K562 (cell line): ENCODE data around the gene GNG7. TPM values are rescaled to one million over a fixed set of nuclear protein-coding genes. Genes with fewer than 3 reads are reported as not detected.

Experiments used
- ATAC-seq: fragments of 200-7000 bp; cut with Tn5 transposase; 3 replicates; pipeline ENCODE4 v1.9.1; 2020; ENCODE audit warnings: moderate library complexity
- BruUV-seq: library from RNA; stranded (reverse); fragments of 400-500 nt; replicated peaks from 2 replicates; lab custom pipeline; 2021; lab: Mats Ljungman, UMichigan
- CTCF ChIA-PET: fragments of 300-600 bp; formaldehyde crosslinking; extraction: SDS; loops from one replicate; lab custom pipeline; 2021; ENCODE audit warnings: low intra/inter-chr PET ratio; lab: Yijun Ruan, JAX
- POLR2A ChIA-PET: fragments of 300-600, 350-650 bp; sonication (Branson Sonifier 250); formaldehyde crosslinking; extraction: SDS; loops from one replicate; lab custom pipeline; 2021; ENCODE audit warnings: antibody characterized with exemption, inconsistent platforms; lab: Yijun Ruan, JAX
- DNase-seq, 4 experiments: peaks; one replicate each; pipeline versions ENCODE4 v3.0.0 to v3.0.0-alpha.2; 2011 to 2018; ENCODE audit warnings: low spot score in 3 of 4, mixed read lengths in 3 of 4; ENCODE audit errors: extremely low read depth in 1 of 4
- FAIRE-seq: peaks from 2 replicates; lab custom pipeline; 2011; peaks lifted over from hg19 to GRCh38; lab: Jason Lieb, UNC
- H2AFZ ChIP-seq: 2 replicates; pipeline ENCODE4 v1.6.0; 2011; ENCODE audit warnings: low read depth, low read length, control low read depth, inconsistent platforms
- H3K27ac ChIP-seq: fragments of 200-600 bp; 3 replicates; pipeline ENCODE4 v1.8.0; 2011; ENCODE audit warnings: low read depth, mild to moderate bottlenecking, control low read depth, inconsistent platforms, low read length, moderate library complexity, mixed read lengths; ENCODE audit errors: extremely low read depth
- H3K27me3 ChIP-seq, 2 experiments: fragments of 300-600 bp in 1 of 2; 2 replicates in 1 of 2; 3 replicates in 1 of 2; pipeline versions ENCODE4 v1.6.0 to v1.8.0; 2011; ENCODE audit warnings: inconsistent platforms in 2 of 2, low read length in 2 of 2, mild to moderate bottlenecking in 1 of 2, mixed read lengths in 1 of 2, moderate library complexity in 1 of 2; ENCODE audit not compliant: control insufficient read depth in 2 of 2, insufficient read depth in 2 of 2
- H3K36me3 ChIP-seq: fragments of 300-600 bp; 3 replicates; pipeline ENCODE4 v1.8.0; 2011; ENCODE audit warnings: mild to moderate bottlenecking, low read length, inconsistent platforms; ENCODE audit not compliant: control insufficient read depth, insufficient read depth
- H3K4me1 ChIP-seq, 2 experiments: fragments of 200-600 bp in 1 of 2; replicated peaks in 1 of 2; 2 replicates in 1 of 2; 3 replicates in 1 of 2; pipeline versions ENCODE4 v1.5.1 to v1.8.0; 2011; ENCODE audit warnings: inconsistent platforms in 2 of 2, low read length in 2 of 2, mild to moderate bottlenecking in 1 of 2, mixed read lengths in 1 of 2, moderate library complexity in 1 of 2; ENCODE audit not compliant: control insufficient read depth in 2 of 2, insufficient read depth in 2 of 2
- H3K4me2 ChIP-seq: 2 replicates; pipeline ENCODE4 v1.6.1; 2011; ENCODE audit warnings: low read length, control low read depth, inconsistent platforms, mixed read lengths; ENCODE audit not compliant: insufficient read depth
- H3K4me3 ChIP-seq: fragments of 200-600 bp; sonication (generic), shearing (Covaris generic); 2 replicates; pipeline ENCODE4 v1.5.1; 2016; ENCODE audit warnings: control low read depth, inconsistent platforms
- H3K79me2 ChIP-seq: fragments of 200-600 bp; 3 replicates; pipeline ENCODE4 v1.8.0; 2011; ENCODE audit warnings: low read length, inconsistent platforms; ENCODE audit not compliant: control insufficient read depth, insufficient read depth
- H3K9ac ChIP-seq, 2 experiments: 2 replicates each; pipeline versions ENCODE4 v1.6.0 to v1.6.1; 2011; ENCODE audit warnings: low read depth in 2 of 2, low read length in 2 of 2, control low read depth in 1 of 2, inconsistent platforms in 1 of 2, mild to moderate bottlenecking in 1 of 2, mixed read lengths in 1 of 2; ENCODE audit not compliant: insufficient read depth in 1 of 2
- H3K9me1 ChIP-seq: one replicate; pipeline ENCODE4 v1.6.0; 2011; ENCODE audit warnings: inconsistent platforms, mild to moderate bottlenecking, low read length, moderate library complexity; ENCODE audit not compliant: control insufficient read depth, insufficient read depth
- H3K9me3 ChIP-seq: replicated peaks from 2 replicates; pipeline ENCODE4 v1.5.1; 2011; ENCODE audit warnings: low read depth, low read length, inconsistent platforms; ENCODE audit not compliant: control insufficient read depth, insufficient read depth
- H4K20me1 ChIP-seq: replicated peaks from 2 replicates; pipeline ENCODE4 v1.6.1; 2011; ENCODE audit warnings: low read length, inconsistent platforms, mixed read lengths; ENCODE audit not compliant: control insufficient read depth, insufficient read depth
- CBX8 ChIP-seq: fragments of 200-600 bp; sonication (generic); IDR thresholded peaks from 2 replicates; pipeline ENCODE4 v1.6.1; 2012; ENCODE audit warnings: borderline replicate concordance, mixed run types, low read depth, mild to moderate bottlenecking, moderate library complexity, mixed read lengths, low read length, control low read depth, inconsistent platforms; ENCODE audit not compliant: poor library complexity, severe bottlenecking; ENCODE audit errors: extremely low read depth
- FIP1L1 ChIP-seq: fragments of 200-400 bp; formaldehyde crosslinking; IDR thresholded peaks from 2 replicates; pipeline ENCODE4 v1.6.1; 2018; ENCODE audit warnings: mild to moderate bottlenecking, low read depth, low read length; ENCODE audit not compliant: poor library complexity, severe bottlenecking
- KLF1 ChIP-seq: fragments of 450-650 bp; IDR thresholded peaks from 2 replicates; pipeline ENCODE4 v1.6.1; 2016; ENCODE audit warnings: missing genetic modification characterization, missing compliant biosample characterization
- LEF1 ChIP-seq: fragments of 450-650 bp; IDR thresholded peaks from 2 replicates; pipeline ENCODE4 v1.6.1; 2016; ENCODE audit warnings: mild to moderate bottlenecking
- POU5F1 ChIP-seq: fragments of 150-350 bp; IDR thresholded peaks from 2 replicates; pipeline ENCODE4 v1.6.1; 2014; ENCODE audit warnings: borderline replicate concordance, low read length, low read depth, mild to moderate bottlenecking; ENCODE audit not compliant: partially characterized antibody
- ZFP91 ChIP-seq: sonication (generic); formaldehyde crosslinking; IDR thresholded peaks from 2 replicates; pipeline ENCODE4 v1.8.0; 2022; ENCODE audit warnings: mild to moderate bottlenecking, missing genetic modification reagents
- WGBS: fragments of 100-300 bp; shearing (Covaris generic); methylation state at CpG from one replicate; pipeline ENCODE4 v1.1.6; 2016; ENCODE audit warnings: low coverage, mixed read lengths; ENCODE audit not compliant: insufficient coverage; ENCODE audit errors: missing lambda C conversion rate; 5-methylcytosine and 5-hydroxymethylcytosine counted together
- in situ Hi-C: fragments of 300-500 bp; cut with MboI; formaldehyde crosslinking; loops from 4 replicates; pipeline ENCODE4 v1.15.0; 2018; ENCODE audit warnings: inconsistent platforms, mixed read lengths
- intact Hi-C: fragments of 100-400 bp; cut with micrococcal nuclease; formaldehyde crosslinking; loops from 2 replicates; pipeline ENCODE4 v1.14.2; 2022
- polyA plus RNA-seq, 8 experiments: library from polyadenylated mRNA; depleted of rRNA in 4 of 8; stranded (reverse) in 5 of 8; unstranded in 3 of 8; fragments of >200 nt; fragmentation: Nextera tagmentation in 2 of 8; fragmentation: Illumina TruSeq in 1 of 8; extraction: Ambion mirVana in 2 of 8; extraction: Trizol in 1 of 8; gene quantifications; 2 replicates each; pipeline versions ENCODE4 v1.2.1 to v1.2.3, GENCODE V29; 2011 to 2014; ENCODE audit warnings: inconsistent platforms in 1 of 8, missing spikeins in 1 of 8
- total RNA-seq, 7 experiments: library from RNA; depleted of rRNA in 6 of 7; stranded (reverse); fragments of >200 nt in 6 of 7; fragmentation: Illumina TruSeq in 2 of 7; extraction: Trizol in 2 of 7; gene quantifications; 2 replicates each; pipeline versions ENCODE4 v1.2.1 to v1.2.3, GENCODE V29; 2011 to 2021; ENCODE audit warnings: low replicate concordance in 1 of 7
- TF ChIP-seq, protein P1 (sequence below): sonication (generic); formaldehyde crosslinking; IDR thresholded peaks from 2 replicates; pipeline ENCODE4 v1.8.0; 2023; ENCODE audit warnings: missing genetic modification reagents, mild to moderate bottlenecking, borderline replicate concordance
- TF ChIP-seq, protein P2 (sequence below): fragments of 450-650 bp; IDR thresholded peaks from 2 replicates; pipeline ENCODE4 v1.6.1; 2016
- TF ChIP-seq, protein P3 (sequence below): fragments of 450-650 bp; IDR thresholded peaks from 2 replicates; pipeline ENCODE4 v1.6.1; 2016; ENCODE audit warnings: antibody characterized with exemption

The GNG7 gene
- total and polyA plus RNA-seq, 9 of the 15 experiments (the other 6 are each of a cell fraction or from before 2014, with no cell fraction given), result 0.01 to 0.20 (median 0.06) TPM; not detected in 1

DNA sequence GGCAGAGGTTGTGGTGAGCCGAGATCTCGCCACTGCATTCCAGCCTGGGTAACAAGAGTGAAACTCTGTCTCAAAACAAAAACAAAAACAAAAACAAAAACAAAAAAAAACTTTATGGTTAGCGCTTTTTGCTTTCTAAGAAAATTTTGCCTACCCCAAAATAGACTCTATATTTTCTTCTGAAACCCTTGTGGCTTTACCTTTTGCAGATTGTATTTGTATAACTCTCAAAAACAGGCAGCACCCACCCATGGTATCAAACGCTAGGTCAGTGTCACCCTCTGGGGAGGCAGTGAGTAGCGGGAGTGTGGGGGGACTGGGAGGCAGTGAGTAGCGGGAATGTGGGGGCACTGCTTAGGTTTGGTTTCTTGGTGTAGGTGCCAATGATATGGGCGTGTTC lies 44.9 kb upstream of the GNG7 start (continued):
- TF ChIP-seq ZFP91, result no peak
- TF ChIP-seq LEF1, result no peak
- no peak for TF ChIP-seq CBX8
- no peak for TF ChIP-seq FIP1L1

GRCh38 chr19:2744113-2744512 lies 41.6 kb upstream of the GNG7 start:
- BruUV-seq, result no TSS peak
- no peaks in the 10 kb centered on the region for H4K20me1 ChIP-seq
- H3K27ac ChIP-seq, result no peak overlapping the region
- no peaks in the 10 kb centered on the region; the same call in 2 of the 3 replicates for H3K36me3 ChIP-seq
- no peak overlapping the region for H3K4me2 ChIP-seq
- no peaks in the 10 kb centered on the region for H3K9me3 ChIP-seq
- in situ Hi-C loops, result no loop called here
- H3K79me2 ChIP-seq, result peaks cover 8% of the 10 kb centered on the region
- H3K4me3 ChIP-seq, result no peak overlapping the region
- ATAC-seq (no peak), FAIRE-seq (no peak), DNase-seq (no peak)
- WGBS, result 14% methylated on average over 4 of the region's 4 CpGs
- H3K4me1 ChIP-seq, result peaks cover 0 to 10% of the 10 kb centered on the region in 2 experiments; a peak in 2 of 5 replicates
- CTCF ChIA-PET, result no interaction called here
- POLR2A ChIA-PET, result no interaction called here
- H3K27me3 ChIP-seq, result peaks cover 18 to 37% of the 10 kb centered on the region in 2 experiments; a peak in 4 of 5 replicates
- H2AFZ ChIP-seq, result no peak overlapping the region
- intact Hi-C loops, result no loop called here
- no peak overlapping the region for H3K9ac ChIP-seq
- H3K9me1 ChIP-seq, result no peaks in the 10 kb centered on the region
- TF ChIP-seq, protein P1, sequence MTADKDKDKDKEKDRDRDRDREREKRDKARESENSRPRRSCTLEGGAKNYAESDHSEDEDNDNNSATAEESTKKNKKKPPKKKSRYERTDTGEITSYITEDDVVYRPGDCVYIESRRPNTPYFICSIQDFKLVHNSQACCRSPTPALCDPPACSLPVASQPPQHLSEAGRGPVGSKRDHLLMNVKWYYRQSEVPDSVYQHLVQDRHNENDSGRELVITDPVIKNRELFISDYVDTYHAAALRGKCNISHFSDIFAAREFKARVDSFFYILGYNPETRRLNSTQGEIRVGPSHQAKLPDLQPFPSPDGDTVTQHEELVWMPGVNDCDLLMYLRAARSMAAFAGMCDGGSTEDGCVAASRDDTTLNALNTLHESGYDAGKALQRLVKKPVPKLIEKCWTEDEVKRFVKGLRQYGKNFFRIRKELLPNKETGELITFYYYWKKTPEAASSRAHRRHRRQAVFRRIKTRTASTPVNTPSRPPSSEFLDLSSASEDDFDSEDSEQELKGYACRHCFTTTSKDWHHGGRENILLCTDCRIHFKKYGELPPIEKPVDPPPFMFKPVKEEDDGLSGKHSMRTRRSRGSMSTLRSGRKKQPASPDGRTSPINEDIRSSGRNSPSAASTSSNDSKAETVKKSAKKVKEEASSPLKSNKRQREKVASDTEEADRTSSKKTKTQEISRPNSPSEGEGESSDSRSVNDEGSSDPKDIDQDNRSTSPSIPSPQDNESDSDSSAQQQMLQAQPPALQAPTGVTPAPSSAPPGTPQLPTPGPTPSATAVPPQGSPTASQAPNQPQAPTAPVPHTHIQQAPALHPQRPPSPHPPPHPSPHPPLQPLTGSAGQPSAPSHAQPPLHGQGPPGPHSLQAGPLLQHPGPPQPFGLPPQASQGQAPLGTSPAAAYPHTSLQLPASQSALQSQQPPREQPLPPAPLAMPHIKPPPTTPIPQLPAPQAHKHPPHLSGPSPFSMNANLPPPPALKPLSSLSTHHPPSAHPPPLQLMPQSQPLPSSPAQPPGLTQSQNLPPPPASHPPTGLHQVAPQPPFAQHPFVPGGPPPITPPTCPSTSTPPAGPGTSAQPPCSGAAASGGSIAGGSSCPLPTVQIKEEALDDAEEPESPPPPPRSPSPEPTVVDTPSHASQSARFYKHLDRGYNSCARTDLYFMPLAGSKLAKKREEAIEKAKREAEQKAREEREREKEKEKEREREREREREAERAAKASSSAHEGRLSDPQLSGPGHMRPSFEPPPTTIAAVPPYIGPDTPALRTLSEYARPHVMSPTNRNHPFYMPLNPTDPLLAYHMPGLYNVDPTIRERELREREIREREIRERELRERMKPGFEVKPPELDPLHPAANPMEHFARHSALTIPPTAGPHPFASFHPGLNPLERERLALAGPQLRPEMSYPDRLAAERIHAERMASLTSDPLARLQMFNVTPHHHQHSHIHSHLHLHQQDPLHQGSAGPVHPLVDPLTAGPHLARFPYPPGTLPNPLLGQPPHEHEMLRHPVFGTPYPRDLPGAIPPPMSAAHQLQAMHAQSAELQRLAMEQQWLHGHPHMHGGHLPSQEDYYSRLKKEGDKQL (CRISPR knock-in tag), result no peak
- TF ChIP-seq POU5F1 (no peak), KLF1 (tag) (no peak)
- TF ChIP-seq, protein P2, sequence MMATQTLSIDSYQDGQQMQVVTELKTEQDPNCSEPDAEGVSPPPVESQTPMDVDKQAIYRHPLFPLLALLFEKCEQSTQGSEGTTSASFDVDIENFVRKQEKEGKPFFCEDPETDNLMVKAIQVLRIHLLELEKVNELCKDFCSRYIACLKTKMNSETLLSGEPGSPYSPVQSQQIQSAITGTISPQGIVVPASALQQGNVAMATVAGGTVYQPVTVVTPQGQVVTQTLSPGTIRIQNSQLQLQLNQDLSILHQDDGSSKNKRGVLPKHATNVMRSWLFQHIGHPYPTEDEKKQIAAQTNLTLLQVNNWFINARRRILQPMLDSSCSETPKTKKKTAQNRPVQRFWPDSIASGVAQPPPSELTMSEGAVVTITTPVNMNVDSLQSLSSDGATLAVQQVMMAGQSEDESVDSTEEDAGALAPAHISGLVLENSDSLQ, result peak; percentile 45; the same call in 1 of the 2 replicates
- TF ChIP-seq, protein P3, sequence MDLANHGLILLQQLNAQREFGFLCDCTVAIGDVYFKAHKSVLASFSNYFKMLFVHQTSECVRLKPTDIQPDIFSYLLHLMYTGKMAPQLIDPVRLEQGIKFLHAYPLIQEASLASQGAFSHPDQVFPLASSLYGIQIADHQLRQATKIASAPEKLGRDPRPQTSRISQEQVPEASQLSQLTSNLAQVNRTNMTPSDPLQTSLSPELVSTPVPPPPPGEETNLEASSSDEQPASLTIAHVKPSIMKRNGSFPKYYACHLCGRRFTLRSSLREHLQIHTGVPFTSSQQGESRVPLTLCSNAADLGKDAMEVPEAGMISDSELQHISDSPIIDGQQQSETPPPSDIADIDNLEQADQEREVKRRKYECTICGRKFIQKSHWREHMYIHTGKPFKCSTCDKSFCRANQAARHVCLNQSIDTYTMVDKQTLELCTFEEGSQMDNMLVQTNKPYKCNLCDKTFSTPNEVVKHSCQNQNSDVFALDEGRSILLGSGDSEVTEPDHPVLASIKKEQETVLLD, result no peak
